SU-DHL-6 (cell line): ENCODE data around the gene F11R.

ENCODE experiments used
- H2AFZ ChIP-seq: fragments of 200-600 bp; sonication (generic); 2 replicates; pipeline ENCODE4 v1.6.1; 2014; ENCODE audit warnings: low read depth, mild to moderate bottlenecking, moderate library complexity, mixed read lengths, antibody characterized with exemption, low read length; ENCODE audit not compliant: severe bottlenecking
- H3F3A ChIP-seq: fragments of 200-600 bp; shearing (Covaris generic); 2 replicates; pipeline ENCODE4 v1.6.0; 2016; ENCODE audit warnings: antibody characterized with exemption, mild to moderate bottlenecking; ENCODE audit not compliant: insufficient read depth
- H3K27ac ChIP-seq: fragments of 200-600 bp; sonication (generic); 2 replicates; pipeline ENCODE4 v1.5.1; 2016; ENCODE audit warnings: low read depth, mild to moderate bottlenecking, low read length, moderate library complexity, mixed read lengths
- H3K27me3 ChIP-seq: fragments of 200-600 bp; sonication (generic), shearing (Covaris generic); 2 replicates; pipeline ENCODE4 v1.6.0; 2014; ENCODE audit warnings: mild to moderate bottlenecking, low read length
- H3K36me3 ChIP-seq: fragments of 200-600 bp; sonication (generic); 2 replicates; pipeline ENCODE4 v1.6.1; 2014; ENCODE audit warnings: mild to moderate bottlenecking, low read length, mixed read lengths
- H3K4me2 ChIP-seq: fragments of 300-600, 200-600 bp; shearing (Covaris generic), sonication (generic); 2 replicates; pipeline ENCODE4 v1.6.0; 2014; ENCODE audit warnings: low read length, low read depth, mild to moderate bottlenecking; ENCODE audit not compliant: poor library complexity, severe bottlenecking
- H3K4me3 ChIP-seq: fragments of 200-600 bp; sonication (generic); 2 replicates; pipeline ENCODE4 v1.5.1; 2014; ENCODE audit warnings: antibody characterized with exemption, low read length, mild to moderate bottlenecking, mixed read lengths; ENCODE audit not compliant: insufficient read depth, poor library complexity, severe bottlenecking
- H3K79me2 ChIP-seq: fragments of 200-600 bp; sonication (generic); 2 replicates; pipeline ENCODE4 v1.6.1; 2014; ENCODE audit warnings: mild to moderate bottlenecking, low read length, moderate library complexity; ENCODE audit not compliant: insufficient read depth
- H3K9ac ChIP-seq: fragments of 200-600 bp; sonication (generic); 2 replicates; pipeline ENCODE4 v1.7.0; 2014; ENCODE audit warnings: mild to moderate bottlenecking, low read length
- H3K9me2 ChIP-seq: fragments of 200-600 bp; sonication (generic); replicated peaks from 2 replicates; pipeline ENCODE4 v1.6.1; 2014; ENCODE audit warnings: low read length; ENCODE audit not compliant: insufficient read depth
- H3K9me3 ChIP-seq: fragments of 200-600 bp; sonication (generic); 2 replicates; pipeline ENCODE4 v1.6.1; 2014; ENCODE audit warnings: low read length, mixed read lengths; ENCODE audit not compliant: insufficient read depth
- H4K20me1 ChIP-seq: fragments of 200-600 bp; sonication (generic); 2 replicates; pipeline ENCODE4 v1.6.1; 2014; ENCODE audit warnings: low read depth, mild to moderate bottlenecking, antibody characterized with exemption, low read length, moderate library complexity, mixed read lengths
- EZH2phosphoT487 ChIP-seq: fragments of 200-600 bp; sonication (generic), shearing (Covaris generic); conservative IDR thresholded peaks from 2 replicates; pipeline ENCODE4 v1.6.1; 2018; ENCODE audit warnings: mild to moderate bottlenecking, antibody characterized with exemption, low read length, moderate library complexity, mixed read lengths
- TF ChIP-seq, protein P1 (sequence below): fragments of 200-600 bp; sonication (generic); IDR thresholded peaks from one replicate; pipeline ENCODE4 v1.5.1; 2017; ENCODE audit warnings: antibody characterized with exemption, mild to moderate bottlenecking, low read length, moderate library complexity; ENCODE audit not compliant: insufficient read depth, poor library complexity, severe bottlenecking

F11R gene

GRCh38 chr1:161009602-161010211, 11.2 kb downstream of the F11R start:
- H3K4me2 ChIP-seq = no peak overlapping the region
- no peaks in the 10 kb centered on the region; the same call in 1 of the 2 replicates for H3K79me2 ChIP-seq
- TF ChIP-seq, protein P1, sequence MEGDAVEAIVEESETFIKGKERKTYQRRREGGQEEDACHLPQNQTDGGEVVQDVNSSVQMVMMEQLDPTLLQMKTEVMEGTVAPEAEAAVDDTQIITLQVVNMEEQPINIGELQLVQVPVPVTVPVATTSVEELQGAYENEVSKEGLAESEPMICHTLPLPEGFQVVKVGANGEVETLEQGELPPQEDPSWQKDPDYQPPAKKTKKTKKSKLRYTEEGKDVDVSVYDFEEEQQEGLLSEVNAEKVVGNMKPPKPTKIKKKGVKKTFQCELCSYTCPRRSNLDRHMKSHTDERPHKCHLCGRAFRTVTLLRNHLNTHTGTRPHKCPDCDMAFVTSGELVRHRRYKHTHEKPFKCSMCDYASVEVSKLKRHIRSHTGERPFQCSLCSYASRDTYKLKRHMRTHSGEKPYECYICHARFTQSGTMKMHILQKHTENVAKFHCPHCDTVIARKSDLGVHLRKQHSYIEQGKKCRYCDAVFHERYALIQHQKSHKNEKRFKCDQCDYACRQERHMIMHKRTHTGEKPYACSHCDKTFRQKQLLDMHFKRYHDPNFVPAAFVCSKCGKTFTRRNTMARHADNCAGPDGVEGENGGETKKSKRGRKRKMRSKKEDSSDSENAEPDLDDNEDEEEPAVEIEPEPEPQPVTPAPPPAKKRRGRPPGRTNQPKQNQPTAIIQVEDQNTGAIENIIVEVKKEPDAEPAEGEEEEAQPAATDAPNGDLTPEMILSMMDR = no peak
- TF ChIP-seq EZH2phosphoT487 = no peak

DNA sequence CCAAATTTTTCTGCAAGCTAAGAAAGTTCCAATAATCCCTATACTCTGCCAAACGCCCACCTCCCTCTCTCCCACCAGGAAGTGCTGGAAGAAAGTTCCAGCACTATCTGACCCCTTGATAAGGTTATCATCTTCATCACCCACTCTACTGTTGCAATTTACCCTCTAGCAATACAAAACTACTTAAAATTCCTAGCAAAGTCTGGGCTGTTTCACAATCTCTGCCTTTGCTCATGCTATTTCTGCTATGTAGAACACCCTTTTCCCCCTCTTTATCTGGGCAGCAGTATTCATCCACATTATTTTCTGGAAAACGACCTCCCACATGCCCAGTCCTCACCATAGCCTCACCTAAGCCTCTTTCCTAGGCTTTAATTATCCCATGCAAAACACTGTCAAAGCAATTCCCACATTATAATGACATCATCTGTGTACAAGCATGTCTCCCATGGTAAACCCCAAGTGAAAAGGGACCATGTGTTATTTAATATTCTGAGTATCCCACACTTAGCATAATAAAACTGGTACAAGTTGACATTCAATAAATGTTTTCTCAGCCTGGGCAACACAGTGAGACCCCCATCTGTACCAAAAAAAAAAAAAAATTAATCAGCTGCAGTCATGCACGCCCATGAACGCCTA, 12.0 kb downstream of the F11R start:
- no peak for TF ChIP-seq EZH2phosphoT487
- TF ChIP-seq, protein P1 = no peak
- Histone ChIP-seq H3F3A (no peaks in the 10 kb centered on the region), H3K79me2 (no peaks in the 10 kb centered on the region; the same call in 1 of the 2 replicates), H3K27ac (no peak overlapping the region), H3K9me3 (no peaks in the 10 kb centered on the region), H3K4me2 (no peak overlapping the region), H3K9me2 (no peaks in the 10 kb centered on the region), H3K27me3 (no peaks in the 10 kb centered on the region), H4K20me1 (no peaks in the 10 kb centered on the region), H3K4me3 (no peak overlapping the region), H2AFZ (no peak overlapping the region), H3K36me3 (no peaks in the 10 kb centered on the region), H3K9ac (no peak overlapping the region)

More at GRCh38 chr1:161009602-161010211, 11.2 kb downstream of the F11R start:
- Histone ChIP-seq H3F3A (no peaks in the 10 kb centered on the region), H3K9ac (no peak overlapping the region), H2AFZ (no peak overlapping the region), H3K4me3 (no peak overlapping the region), H3K27ac (no peak overlapping the region), H4K20me1 (no peaks in the 10 kb centered on the region), H3K9me3 (no peaks in the 10 kb centered on the region), H3K9me2 (no peaks in the 10 kb centered on the region), H3K27me3 (no peaks in the 10 kb centered on the region), H3K36me3 (no peaks in the 10 kb centered on the region)

DNA sequence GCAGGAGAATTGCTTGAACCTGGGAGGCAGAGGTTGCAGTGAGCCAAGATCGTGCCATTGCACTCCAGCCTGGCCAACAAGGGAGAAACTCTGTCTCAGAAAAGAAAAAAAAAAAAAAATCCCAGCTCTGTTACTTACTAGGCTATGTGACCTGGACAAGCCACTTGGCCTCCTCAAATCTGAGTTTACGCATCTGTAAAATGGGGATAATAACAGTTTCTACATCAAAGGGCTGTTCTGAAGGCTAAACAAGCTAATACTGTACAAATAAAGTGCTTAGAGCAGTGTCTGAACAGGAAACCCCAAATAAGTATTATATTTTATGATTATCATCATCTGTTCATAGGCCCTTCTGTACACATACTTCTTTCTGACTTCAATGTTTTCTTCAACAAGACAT, 13.6 kb downstream of the F11R start:
- Histone ChIP-seq H3K27me3 (no peaks in the 10 kb centered on the region), H3K9me2 (no peaks in the 10 kb centered on the region), H3K4me2 (no peak overlapping the region), H3K9me3 (no peaks in the 10 kb centered on the region), H3K36me3 (no peaks in the 10 kb centered on the region), H2AFZ (no peak overlapping the region), H3K79me2 (no peaks in the 10 kb centered on the region; the same call in 1 of the 2 replicates), H3K4me3 (no peak overlapping the region), H4K20me1 (no peaks in the 10 kb centered on the region), H3K27ac (no peak overlapping the region), H3K9ac (no peak overlapping the region), H3F3A (no peaks in the 10 kb centered on the region)
- no peak for TF ChIP-seq EZH2phosphoT487
- TF ChIP-seq, protein P1 = no peak
